H7 (cell line): ENCODE data around the gene ZNF532. TPM values are rescaled to one million over a fixed set of nuclear protein-coding genes. Genes with fewer than 3 reads are reported as not detected.

Source experiments
- DNase-seq: peaks from one replicate; pipeline ENCODE4 v3.0.0; 2012
- H3K27me3 ChIP-seq: 2 replicates; pipeline ENCODE4 v1.6.0; 2011; ENCODE audit warnings: mild to moderate bottlenecking, low read length; ENCODE audit not compliant: control insufficient read depth, insufficient read depth
- H3K36me3 ChIP-seq: replicated peaks from 2 replicates; pipeline ENCODE4 v1.5.1; 2011; ENCODE audit warnings: low read length; ENCODE audit not compliant: control insufficient read depth, insufficient read depth
- H3K4me3 ChIP-seq: 2 replicates; pipeline ENCODE4 v1.5.1; 2011; ENCODE audit warnings: low read depth, mild to moderate bottlenecking, control low read depth, low read length, moderate library complexity; ENCODE audit not compliant: insufficient read depth
- total RNA-seq: library from RNA; depleted of rRNA; stranded (reverse); fragments of >200 nt; shearing (Covaris generic); gene quantifications from 2 replicates; pipeline ENCODE4 v1.2.3, GENCODE V29; 2014

ZNF532 gene
- total RNA-seq, 1 experiment from 2014 or later = 71.6 TPM

GRCh38 chr18:58871514-58872420 is 7.1 kb downstream of the ZNF532 start:
- no peaks in the 10 kb centered on the region for H3K27me3 ChIP-seq
- H3K36me3 ChIP-seq = peaks cover 54% of the 10 kb centered on the region
- DNase-seq = no peak
- no peak overlapping the region for H3K4me3 ChIP-seq

- Histone ChIP-seq H3K36me3 (peaks cover 37% of the 10 kb centered on the region), H3K4me3 (no peak overlapping the region), H3K27me3 (no peaks in the 10 kb centered on the region)
- DNase-seq = no peak
Measured at GRCh38 chr18:58878640-58879039, 14.0 kb downstream of the ZNF532 start.

GRCh38 chr18:58881477-58881876 is 16.8 kb downstream of the ZNF532 start:
- H3K4me3 ChIP-seq = no peak overlapping the region
- peaks cover 27% of the 10 kb centered on the region for H3K36me3 ChIP-seq
- DNase-seq = no peak
- no peaks in the 10 kb centered on the region for H3K27me3 ChIP-seq

- H3K27me3 ChIP-seq = no peaks in the 10 kb centered on the region
- DNase-seq = no peak
- peaks cover 23% of the 10 kb centered on the region for H3K36me3 ChIP-seq
- no peak overlapping the region for H3K4me3 ChIP-seq
Measured at GRCh38 chr18:58882044-58882443, 17.4 kb downstream of the ZNF532 start.

GRCh38 chr18:58882686-58883085 is 18.0 kb downstream of the ZNF532 start:
- Histone ChIP-seq H3K27me3 (no peaks in the 10 kb centered on the region), H3K36me3 (peaks cover 20% of the 10 kb centered on the region), H3K4me3 (no peak overlapping the region)
- no peak for DNase-seq

- H3K4me3 ChIP-seq = no peak overlapping the region
- peaks cover 12% of the 10 kb centered on the region for H3K36me3 ChIP-seq
- DNase-seq = no peak
- no peaks in the 10 kb centered on the region for H3K27me3 ChIP-seq
Measured at GRCh38 chr18:58884680-58885079, 20.0 kb downstream of the ZNF532 start.

- H3K36me3 ChIP-seq = peaks cover 12% of the 10 kb centered on the region
- no peak overlapping the region for H3K4me3 ChIP-seq
- no peaks in the 10 kb centered on the region for H3K27me3 ChIP-seq
- DNase-seq = no peak
Measured at GRCh38 chr18:58886431-58886830, 21.8 kb downstream of the ZNF532 start.

GRCh38 chr18:58886864-58887612 is 22.4 kb downstream of the ZNF532 start:
- DNase-seq = no peak
- H3K4me3 ChIP-seq = no peak overlapping the region
- peaks cover 12% of the 10 kb centered on the region for H3K36me3 ChIP-seq
- no peaks in the 10 kb centered on the region for H3K27me3 ChIP-seq

GRCh38 chr18:58887613-58887963 is 22.9 kb downstream of the ZNF532 start:
- no peak for DNase-seq

GRCh38 chr18:58891776-58892175 is 27.1 kb downstream of the ZNF532 start:
- no peak overlapping the region for H3K4me3 ChIP-seq
- H3K27me3 ChIP-seq = no peaks in the 10 kb centered on the region
- DNase-seq = no peak
- H3K36me3 ChIP-seq = peaks cover 10% of the 10 kb centered on the region

More at GRCh38 chr18:58887613-58887963, 22.9 kb downstream of the ZNF532 start:
- Histone ChIP-seq H3K36me3 (peaks cover 11% of the 10 kb centered on the region), H3K4me3 (no peak overlapping the region), H3K27me3 (no peaks in the 10 kb centered on the region)

GRCh38 chr18:58892488-58892887 is 27.8 kb downstream of the ZNF532 start:
- H3K36me3 ChIP-seq = peaks cover 9% of the 10 kb centered on the region
- H3K4me3 ChIP-seq = no peak overlapping the region
- no peaks in the 10 kb centered on the region for H3K27me3 ChIP-seq
- DNase-seq = no peak

GRCh38 chr18:58893388-58894099 is 28.9 kb downstream of the ZNF532 start:
- no peak for DNase-seq
- Histone ChIP-seq H3K36me3 (peaks cover 11% of the 10 kb centered on the region), H3K27me3 (no peaks in the 10 kb centered on the region), H3K4me3 (no peak overlapping the region)

- no peak for DNase-seq
- peaks cover 11% of the 10 kb centered on the region for H3K36me3 ChIP-seq
- no peaks in the 10 kb centered on the region for H3K27me3 ChIP-seq
- no peak overlapping the region for H3K4me3 ChIP-seq
Measured at GRCh38 chr18:58894930-58895329, 30.3 kb downstream of the ZNF532 start.

- Histone ChIP-seq H3K36me3 (peaks cover 16% of the 10 kb centered on the region), H3K4me3 (no peak overlapping the region), H3K27me3 (no peaks in the 10 kb centered on the region)
- no peak for DNase-seq
Measured at GRCh38 chr18:58895385-58895784, 30.7 kb downstream of the ZNF532 start.
